Measurements from ENCODE around the gene RNF13.

DNA sequence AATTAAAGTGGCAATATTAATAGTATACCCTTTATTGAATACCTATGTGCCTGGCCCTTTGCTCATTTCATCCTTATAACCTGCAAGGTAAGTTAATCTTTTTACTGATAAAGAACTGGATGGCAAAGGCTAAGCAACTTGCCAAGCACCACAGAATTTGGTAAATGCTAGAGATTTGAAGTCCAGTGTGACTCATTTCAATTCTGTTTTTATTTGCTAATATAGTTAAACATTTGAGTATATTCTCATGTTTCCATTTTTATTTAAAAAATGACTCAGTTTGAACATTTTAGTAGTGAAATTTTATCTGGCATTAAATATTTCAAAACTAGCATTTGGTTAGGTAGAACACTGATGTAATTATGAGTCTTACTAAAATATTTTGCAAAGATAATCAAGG lies 146.4 kb downstream of the RNF13 start:
- no peak for TF ChIP-seq POLR2AphosphoS5 (IDR thresholded peaks at IDR 0.05)
- no peak for TF ChIP-seq POLR2A (IDR thresholded peaks at IDR 0.05)

Data from prostate gland (tissue), 1 donor.